SIG-M5 treated with dmso at 0.1 percent for 504 hours (cell line): Measurements from ENCODE around the gene AAMP.
A peak's percentile ranks its signal among the peaks of the same experiment; 100 is the strongest.

Experiments used
- DNase-seq: peaks from one replicate; lab custom pipeline; 2025; ENCODE audit not compliant: unreplicated experiment; lab: John Stamatoyannopoulos, UW

AAMP gene

DNA sequence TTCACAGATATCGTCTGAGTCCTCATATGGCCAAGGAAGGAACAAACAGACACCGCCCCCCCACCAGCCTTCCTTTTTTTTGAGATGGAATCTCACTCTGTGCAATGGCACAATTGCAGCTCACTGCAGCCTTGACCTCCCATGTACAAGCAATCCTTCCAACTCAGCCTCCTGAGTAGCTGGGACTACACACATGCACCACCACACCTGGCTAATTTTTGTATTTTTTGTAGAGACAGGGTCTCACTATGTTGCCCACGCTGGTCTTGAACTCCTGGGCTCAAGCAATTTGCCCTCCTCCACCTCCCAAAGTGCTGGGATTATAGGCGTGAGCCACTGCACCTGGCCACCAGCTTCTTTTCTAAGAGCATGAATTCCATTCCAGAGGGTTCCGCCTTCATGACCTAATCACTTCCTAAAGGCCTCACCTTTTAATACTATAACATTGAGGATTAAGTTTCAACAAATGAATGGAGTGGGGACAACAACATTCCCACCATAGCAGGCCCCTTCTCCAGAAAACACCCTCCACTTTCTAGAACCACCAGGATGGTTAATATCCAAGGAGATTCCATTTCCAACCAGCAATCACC, 24.6 kb upstream of the AAMP start:
- DNase-seq = no peak

DNA sequence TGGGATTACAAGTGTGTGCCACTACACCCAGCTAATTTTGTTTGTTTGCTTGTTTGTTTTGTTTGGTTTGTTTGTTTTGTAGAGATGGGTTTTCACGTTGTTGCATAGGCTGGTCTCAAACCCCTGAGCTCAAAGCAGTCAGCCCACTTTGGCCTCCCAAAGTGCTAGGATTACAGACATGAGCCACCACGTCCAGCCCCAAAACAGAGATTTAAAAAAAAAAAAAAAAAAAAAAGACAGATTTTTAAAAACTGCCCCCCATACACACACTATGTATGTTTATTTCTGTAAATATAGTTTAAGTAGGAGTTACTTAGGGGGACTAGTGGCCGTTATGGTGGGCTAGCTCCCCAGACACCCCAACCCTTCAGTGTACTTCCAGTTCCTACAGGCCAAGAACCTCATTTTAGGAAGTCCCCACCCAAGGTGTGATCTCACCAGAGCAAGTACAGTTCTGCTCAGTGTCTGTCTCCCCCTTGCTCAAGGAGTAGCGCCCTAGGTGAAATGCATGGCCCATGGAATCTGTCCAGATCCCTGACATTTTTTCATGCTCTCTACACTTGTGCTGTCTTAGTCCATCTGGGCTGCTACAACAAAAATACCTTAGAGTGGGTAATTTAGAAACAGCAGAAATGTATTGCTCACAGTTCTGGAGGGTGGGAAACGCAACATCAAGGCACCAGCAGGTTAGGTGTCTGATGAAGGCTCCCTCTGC, 23.9 kb upstream of the AAMP start:
- no peak for DNase-seq

DNA sequence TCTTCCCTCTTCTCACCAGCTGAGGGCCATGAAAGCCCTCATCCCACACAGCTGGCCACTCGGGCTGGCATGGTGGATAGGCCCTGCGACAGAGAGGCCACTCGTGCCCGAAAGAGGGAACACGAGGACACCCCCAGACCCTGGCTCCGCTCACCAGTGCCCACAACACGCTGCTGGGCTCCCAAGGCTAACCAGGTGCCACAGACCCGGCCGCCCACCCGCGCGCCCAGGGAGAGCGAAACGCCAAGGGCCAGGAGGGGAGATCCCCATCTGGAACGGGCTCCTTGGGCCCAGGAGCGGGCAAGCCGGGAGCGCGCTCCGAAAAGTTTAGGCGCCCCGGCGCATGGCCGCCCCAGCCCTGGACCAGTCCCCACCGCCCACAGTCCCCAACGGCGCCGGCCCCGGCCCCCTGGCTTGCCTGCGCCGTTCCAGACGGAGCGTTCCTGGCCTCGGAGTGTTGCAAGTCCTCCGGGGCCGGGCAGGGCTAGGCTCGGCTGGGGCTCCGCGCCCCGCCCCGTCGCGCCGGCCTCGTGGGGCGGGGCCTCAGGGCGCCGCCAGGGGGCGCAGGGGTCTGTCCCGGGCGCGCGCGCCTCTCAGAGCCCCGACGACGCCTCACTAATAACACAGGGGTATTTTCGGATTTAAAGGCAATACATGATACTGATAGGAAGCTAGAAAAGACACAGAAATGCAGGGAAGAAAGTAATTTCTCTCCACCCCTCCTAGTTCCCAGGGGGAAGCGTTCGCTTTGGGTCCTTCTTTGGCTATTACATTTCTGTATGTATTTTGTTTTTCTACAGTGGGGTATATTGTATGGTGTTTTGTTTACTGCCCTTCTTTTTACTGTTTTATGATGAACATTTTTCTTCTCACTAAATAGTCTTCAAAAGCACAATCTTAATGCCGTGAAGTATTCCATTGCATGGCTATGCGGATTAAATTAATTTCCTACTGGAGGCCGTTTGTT, 22.4 kb upstream of the AAMP start, which contains the start of gene TMBIM1:
Gene TMBIM1 (minus strand): TSS at position 456 of the 967 bp plus-strand sequence. CDS start 10,362 bp downstream, outside the sequence.
- peak; percentile 80 for DNase-seq

DNA sequence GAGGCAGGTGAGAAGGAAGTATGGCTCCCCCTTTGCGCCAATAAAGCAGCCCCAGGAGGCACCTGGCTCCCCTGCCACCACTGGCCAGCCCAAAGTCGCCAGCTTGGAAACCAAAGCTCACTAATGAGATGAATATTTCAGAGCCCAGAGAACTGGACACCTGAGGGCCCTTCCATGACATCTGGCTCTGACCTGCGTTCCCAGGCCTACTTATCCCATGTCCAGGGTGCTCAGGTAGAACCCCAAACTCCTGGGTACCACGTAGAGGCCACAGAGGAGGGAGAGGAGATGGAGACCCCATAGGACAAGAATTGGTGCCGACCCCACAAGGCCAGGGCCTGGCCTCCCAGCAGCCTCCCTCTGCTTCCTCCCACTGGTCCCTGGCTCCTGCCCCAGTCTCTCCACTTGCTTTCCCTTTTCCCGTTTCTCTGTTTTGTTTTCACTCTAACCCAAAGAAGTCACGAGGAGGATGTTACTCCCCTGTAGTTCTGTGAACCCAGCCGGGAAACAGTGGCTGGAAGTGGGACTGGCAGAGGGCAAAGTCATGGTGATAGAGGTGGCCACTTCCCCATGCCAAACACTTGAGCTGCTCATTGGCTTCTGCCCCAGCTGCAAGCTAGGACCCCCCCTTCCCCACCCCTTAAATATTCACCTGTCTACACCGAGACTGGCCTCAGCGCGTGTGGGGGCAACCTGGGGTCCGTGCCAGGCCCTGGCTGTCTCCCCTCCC, 21.5 kb upstream of the AAMP start:
- DNase-seq = no peak

DNA sequence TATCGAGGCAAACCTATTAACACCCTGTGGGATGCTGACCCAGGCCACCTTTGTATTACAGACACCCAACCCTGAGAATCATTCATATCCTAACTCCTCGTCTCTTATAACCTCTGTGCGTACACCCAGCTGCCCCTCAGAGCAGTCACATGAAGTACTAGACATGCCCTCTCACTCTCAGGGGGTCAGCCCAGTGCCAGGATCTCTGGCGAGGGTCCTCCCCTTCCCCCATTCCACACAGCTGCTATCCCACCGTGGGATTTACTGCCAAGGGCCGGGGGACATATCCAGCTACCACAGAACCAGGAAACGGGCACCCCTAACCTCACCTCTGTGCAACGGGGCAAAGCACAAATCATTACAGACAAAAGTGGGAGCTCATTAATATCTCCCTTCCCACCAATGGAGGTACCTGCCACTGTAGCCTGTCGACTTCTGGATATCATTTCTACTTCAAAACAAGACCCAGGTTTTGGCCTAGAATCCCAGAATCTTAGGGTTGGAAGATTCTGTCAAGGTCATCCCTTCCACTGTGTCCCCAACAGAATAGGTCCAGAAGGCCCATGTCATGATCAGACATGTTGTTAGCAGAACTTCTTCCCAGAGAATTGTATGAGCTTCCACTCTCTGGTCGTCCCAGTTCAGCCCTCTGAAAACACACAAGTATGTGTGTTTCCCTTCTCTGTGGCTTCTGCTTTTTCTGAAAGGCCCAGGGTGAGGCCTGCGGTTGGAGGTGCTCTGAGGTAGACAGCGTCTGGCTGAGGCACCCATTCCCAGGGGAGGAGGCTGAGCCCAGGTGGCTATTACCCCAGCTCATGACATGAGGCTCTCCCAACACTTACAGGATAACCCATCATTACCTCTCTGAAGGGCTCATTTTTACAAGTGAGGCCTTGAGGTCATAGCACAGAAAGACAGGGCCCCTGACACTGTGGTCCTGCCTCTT, 20.7 kb upstream of the AAMP start:
- DNase-seq = peak; percentile 52

DNA sequence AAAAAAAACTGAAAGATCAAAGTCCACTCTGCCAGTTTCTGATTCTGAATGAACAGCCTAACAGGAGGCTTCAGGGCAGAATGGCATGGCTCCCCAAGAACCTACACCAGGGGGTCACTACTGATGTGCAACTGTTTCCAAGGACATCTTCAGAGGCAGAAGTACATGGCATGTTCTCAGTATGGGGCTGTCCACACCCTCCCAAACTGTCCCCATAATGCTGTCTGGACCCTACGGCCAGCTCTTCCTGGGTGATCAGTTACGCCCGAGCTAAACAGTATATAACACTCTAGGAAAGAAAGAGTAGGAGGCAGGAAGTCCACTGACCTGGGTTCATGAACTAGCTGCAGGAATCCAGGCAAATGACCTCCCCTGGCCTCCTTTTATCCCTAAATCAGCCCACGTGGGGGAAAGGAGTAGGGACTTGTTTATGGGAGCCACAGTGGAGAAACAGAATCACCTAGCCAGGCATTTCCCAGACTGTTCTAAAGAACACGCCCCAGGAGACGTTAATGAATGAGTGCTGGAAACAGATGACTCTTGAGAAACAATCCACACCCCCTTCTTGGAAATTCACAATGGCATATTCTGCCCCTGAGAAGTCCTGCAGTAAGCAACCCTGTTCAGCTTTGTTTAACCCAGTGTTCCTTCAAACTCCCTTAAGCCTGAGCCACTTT, 19.8 kb upstream of the AAMP start:
- no peak for DNase-seq

DNA sequence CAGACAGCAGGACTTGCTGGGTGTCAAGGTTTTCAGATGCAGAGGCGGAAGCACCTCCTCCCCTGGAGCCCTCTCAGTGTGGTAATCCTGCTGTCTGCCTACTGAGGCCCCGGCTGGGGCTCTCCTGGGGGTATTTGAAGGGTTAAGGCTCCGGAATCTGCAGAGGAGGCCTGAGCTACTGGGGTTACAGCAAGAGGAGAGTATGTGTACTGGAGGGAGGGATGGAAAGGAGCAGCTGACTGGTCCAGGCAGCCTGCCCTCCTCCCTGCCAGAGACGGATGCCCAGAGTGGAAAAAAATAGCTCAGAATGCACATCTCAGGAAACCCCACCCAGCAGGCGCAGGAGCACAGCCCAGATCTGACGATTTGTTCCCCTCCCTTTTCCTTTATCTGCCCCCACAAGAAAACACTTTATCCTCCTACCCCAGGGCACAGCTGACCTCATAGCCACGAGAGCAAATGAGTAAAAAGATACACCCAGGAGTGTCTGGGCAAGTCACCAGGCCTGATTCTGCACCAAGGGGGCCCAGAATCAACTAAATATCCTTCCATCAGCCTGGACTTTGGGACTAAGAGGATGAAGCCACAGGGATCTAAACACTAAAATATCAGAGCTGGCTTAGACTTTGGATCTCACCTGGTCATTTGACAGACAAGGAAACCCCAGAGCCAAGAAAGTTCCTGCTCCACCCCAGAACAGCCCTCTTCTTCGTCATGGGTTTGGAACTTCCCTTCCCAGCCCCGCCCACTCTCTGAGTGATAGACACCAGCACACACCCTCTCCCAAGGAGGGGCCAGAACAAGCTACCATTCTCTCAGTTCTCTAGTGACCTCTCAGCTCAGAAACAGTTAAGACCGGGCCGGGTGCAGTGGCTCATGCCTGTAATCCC, 16.9 kb upstream of the AAMP start:
- DNase-seq = peak; percentile 93

DNA sequence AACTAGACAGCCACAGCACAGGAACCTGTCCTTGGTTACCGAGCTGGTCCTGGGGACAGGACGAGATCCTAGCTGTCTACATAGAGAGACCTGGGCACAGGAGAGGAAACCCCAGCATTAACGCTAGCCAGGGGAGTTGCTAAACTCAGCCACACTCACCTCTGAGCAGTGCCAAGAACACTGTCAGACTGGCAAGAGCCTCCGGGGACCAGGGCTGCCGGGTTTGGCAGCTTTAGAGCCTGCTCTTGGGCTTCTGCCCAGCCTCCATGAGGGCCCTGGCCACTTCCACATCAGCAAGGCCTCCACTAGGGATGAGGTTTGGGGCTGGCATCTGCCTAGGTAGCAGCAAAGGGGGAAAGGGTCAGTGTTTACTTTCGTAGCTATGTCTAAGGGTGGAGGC, 15.7 kb upstream of the AAMP start:
- no peak for DNase-seq

DNA sequence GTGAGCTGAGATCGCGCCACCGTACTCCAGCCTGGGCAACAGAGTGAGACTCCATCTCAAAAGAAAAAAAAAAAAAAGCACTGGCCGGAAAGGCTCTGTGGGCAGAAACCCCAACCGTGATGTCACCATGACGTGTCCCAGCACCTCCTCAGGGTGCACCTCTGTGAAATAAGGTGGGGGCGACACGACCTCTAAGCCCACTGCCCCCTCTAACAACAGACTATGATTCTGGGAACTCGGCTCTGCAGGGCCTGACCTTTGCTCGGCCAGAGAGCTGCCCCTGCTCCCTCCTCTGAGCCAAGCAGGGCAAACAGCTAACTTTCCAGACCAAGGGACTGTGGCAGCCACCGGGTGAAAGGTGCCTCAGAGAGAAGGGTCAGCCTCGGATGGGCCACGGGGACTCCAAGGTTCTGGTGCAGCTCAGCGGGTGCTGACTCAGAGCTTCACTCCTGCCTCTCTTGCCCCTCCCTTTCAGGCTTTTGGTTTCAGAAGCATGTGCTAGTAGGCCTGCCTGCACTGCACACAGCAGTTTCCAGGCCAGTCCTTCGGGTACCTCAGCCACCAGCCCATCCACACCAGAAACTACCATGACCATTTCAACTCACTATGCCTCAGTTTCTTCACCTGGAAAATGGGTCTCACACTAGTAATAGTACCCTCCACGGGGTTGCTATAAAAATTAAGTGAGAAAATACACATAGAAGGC, 14.3 kb upstream of the AAMP start:
- DNase-seq = no peak

DNA sequence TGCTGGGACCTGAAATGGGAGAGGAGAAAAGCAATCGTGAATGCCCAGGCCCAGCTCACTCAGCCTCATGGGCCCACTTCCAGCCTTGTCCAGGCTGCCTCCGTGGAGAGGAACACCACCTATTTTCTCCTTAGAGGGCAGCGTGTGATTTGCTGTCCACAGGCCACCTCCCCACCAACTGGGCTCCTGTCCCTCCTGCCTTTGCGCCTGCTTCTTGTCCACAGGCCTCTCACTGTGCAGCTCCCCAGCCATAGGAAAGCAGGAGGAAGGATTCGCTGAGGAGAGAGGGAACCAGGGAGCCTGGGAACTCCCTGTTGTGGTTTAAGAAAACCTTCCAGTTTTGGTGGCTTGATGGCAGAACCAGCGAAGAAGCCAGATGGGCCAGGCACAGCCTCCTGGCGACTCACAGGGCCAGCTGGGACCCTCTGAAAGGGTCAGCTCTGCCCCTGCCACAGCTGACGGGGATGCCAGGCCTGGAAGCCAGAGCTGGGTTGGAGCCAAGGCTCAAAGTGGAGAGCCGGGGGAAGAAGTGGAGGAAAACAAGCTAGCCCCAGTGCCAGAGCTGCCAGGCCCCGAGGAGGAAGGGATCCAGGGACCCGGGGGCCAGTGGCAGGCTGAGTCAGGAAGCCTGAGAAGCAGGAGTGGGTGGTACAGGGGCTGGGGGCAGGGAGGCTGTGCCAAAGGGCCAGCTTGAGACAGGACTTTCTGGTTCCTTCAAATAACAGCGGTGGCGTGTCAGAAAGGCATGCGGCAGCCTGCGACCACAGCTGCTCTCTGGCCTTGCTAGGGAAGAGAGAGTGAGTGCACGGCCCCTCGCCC, 12.4 kb upstream of the AAMP start:
- DNase-seq = peak; percentile 46

DNA sequence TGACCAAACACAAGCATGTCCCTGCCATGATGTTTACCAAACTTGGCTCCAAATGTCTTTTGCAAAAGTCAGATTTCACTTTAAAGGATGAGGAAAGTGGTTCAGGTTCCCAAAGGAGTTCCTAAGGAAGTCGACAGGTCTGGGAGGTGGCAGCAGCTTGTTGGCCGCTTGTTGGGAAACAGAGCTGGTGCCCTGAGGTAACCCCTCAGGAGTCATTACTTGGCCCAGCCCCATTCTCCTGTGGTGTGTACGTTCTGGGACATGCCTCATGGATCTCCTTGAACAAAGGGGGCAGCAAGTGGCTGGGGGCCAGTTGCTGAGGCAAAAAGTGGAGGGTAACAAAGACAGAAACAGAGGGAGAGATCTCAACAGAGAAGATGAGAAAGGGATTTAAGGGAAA, 11.5 kb upstream of the AAMP start:
- DNase-seq = no peak

DNA sequence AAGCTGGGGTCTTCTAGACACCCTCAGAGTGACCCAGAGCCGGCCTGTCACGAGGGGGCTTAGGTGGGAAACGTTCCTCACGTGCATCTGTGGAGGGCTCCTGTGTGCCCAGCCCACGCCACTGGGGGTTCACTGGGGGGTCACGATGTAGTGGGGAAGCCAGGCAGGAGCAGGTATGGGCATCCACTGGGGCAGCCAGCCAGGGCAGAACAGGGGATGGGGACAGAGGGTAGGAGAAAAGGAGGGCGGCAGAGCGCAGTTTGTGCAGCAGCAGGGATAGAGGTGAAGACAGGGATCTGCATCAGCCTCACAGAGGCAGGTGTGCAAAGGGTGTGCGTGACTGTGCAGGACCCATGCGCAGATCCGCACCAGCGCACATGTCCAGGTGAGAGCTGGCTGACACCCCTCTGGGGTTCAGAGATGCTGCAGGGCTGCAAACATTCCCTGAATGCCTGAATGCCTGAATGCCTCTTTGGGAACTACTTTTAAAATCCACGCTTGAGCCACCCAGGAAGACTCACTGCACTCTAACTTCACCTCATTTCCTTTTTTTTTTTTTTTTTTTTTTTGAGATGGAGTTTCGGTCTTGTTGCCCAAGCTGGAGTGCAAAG, 10.4 kb upstream of the AAMP start:
- no peak for DNase-seq

DNA sequence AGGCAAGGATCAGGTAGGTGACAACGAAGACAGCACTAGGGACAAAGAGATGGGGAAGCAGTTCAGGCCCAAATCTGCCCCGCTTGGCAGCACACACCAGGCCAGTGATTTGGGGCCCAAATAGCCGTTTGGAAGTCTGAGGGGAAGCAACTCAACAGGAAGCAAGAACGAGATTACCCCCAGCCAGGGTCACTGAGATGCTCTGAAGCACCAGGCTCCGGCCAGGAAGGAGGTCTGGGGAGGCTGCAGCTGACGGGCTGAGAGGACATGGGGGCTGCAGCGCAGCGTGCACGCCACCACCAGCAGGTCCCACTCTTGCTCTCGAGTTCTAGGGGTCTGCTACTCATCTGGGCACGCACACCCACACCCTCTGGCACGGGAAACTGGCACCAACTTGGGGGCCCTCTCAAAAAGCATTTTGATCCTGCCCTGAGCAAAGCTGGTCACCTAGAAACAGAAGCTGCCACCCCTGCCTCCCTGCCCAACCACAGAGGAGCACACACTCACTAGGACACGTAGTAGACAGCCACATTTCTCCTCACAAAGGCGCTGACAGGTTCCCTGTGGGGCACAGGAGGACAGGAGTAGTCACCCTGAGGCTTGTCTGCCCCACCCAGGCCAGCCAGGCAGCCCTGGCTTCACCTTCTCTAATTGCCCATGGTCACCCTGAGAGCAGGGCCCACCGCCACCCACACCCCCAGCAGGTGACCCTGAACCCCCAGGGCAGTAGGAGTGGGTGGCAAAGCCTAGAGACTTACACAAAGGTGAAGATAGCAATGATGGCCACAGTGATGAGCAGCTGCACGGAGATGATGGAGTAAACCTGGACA, 8.8 kb upstream of the AAMP start:
- no peak for DNase-seq

DNA sequence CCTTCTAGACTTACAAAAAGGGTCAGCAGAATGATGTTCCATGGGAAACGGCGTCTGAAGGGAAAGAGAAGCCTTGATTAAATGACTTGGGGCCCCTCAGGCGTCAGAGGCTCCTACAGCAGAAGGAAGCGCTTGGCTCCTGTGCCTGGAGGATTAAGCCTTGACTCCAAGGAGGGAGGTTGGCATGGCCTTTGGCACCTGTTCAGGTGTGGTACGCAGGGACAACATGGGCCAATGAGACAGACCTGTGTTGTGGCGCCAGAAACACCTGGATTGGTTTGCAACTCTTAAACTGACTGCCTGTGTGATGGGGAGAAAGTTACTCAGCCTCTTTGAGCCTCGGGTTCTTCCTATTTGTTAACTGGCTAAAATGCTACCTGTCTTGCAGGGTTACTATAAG, 8.0 kb upstream of the AAMP start:
- no peak for DNase-seq

DNA sequence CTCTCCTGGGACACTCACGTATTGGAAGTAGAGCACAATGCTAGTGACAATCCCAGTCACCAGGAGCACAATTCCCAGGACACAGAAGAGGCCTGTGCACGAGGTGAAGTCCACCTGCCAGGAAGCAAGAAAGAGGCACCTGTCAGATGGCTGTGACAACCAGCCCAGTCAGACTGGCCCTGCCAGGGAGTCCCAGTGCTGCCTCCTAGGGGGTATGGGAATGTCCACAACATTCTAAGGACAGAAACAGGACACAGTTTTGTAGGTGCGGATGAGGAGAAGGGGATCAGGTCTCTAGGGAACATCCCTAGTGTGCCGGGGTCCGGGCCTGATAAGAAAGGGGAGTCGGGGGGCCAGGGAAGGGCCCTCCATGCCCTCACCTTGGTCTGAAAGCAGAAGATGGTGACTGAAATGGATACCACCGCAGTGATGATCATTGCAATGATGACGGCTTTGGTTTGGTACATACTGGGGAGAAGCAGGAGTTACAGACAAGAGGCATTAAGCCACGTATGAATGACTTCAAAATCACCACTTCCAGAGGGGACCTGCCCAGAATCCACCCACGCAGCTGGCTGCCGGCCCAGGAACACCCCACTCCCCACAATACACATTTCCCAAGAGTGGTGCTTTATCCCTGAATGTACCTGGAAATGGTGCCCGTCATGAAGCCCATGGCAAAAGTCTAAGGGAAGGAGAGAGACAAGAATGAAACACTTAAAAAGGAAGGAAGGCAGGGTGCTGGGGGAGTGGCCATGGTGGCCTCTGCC, 7.2 kb upstream of the AAMP start:
- no peak for DNase-seq
